Germinal center (tissue), 1 donor: ENCODE measurements around the gene PRDX5.
A peak's percentile ranks its signal among the peaks of the same experiment; 100 is the strongest.

ENCODE experiments used
- DNase-seq: peaks from one replicate; pipeline ENCODE4 v3.0.0; 2012; ENCODE audit warnings: mixed read lengths, low spot score

PRDX5 gene

GRCh38 chr11:64324692-64325469 is 7.0 kb downstream of the PRDX5 start:
- no peak for DNase-seq

- no peak for DNase-seq
Observed at GRCh38 chr11:64327375-64327774, 9.5 kb downstream of the PRDX5 start.

GRCh38 chr11:64327993-64328392 is 10.1 kb downstream of the PRDX5 start:
- no peak for DNase-seq

GRCh38 chr11:64330888-64331287 is 13.0 kb downstream of the PRDX5 start:
- DNase-seq = no peak

- DNase-seq = peak; percentile 71
Observed at GRCh38 chr11:64331569-64332371, 13.8 kb downstream of the PRDX5 start.

- DNase-seq = no peak
Observed at GRCh38 chr11:64333556-64333955, 15.6 kb downstream of the PRDX5 start.

- DNase-seq = peak; percentile 85
Observed at GRCh38 chr11:64334764-64335735, 17.1 kb downstream of the PRDX5 start.

GRCh38 chr11:64337538-64338249 is 19.8 kb downstream of the PRDX5 start:
- no peak for DNase-seq

- no peak for DNase-seq
Observed at GRCh38 chr11:64338716-64339115, 20.8 kb downstream of the PRDX5 start.

GRCh38 chr11:64339286-64339685 is 21.4 kb downstream of the PRDX5 start:
- DNase-seq = no peak

- DNase-seq = peak; percentile 94
Observed at GRCh38 chr11:64339754-64340408, 22.0 kb downstream of the PRDX5 start, which contains the start of gene CCDC88B. TSS of gene CCDC88B (plus strand) at chr11:64340204. CDS start at chr11:64340267, 63 bp downstream.

GRCh38 chr11:64340671-64341335 is 22.9 kb downstream of the PRDX5 start:
- DNase-seq = peak; percentile 88

GRCh38 chr11:64341429-64341828 is 23.5 kb downstream of the PRDX5 start:
- DNase-seq = no peak

GRCh38 chr11:64341851-64342791 is 24.2 kb downstream of the PRDX5 start:
- peak; percentile 94 for DNase-seq

- no peak for DNase-seq
Observed at GRCh38 chr11:64342869-64343745, 25.2 kb downstream of the PRDX5 start.

GRCh38 chr11:64343767-64344559 is 26.0 kb downstream of the PRDX5 start:
- no peak for DNase-seq

GRCh38 chr11:64344787-64345186 is 26.9 kb downstream of the PRDX5 start:
- DNase-seq = no peak
